Mammary epithelial cell (primary cell): ENCODE results near the gene ALKBH2.

ENCODE experiments used
- EZH2 ChIP-seq: IDR thresholded peaks from 2 replicates; pipeline ENCODE4 v1.6.1; 2012; ENCODE audit warnings: low read length, inconsistent platforms, borderline replicate concordance
- TF ChIP-seq, protein P1 (sequence below), 2 donors: IDR thresholded peaks in 1 of 2; conservative IDR thresholded peaks in 1 of 2; 2 replicates each; pipeline ENCODE4 v1.5.1; 2011 to 2012; ENCODE audit warnings: inconsistent platforms in 2 of 2, low read length in 2 of 2, mild to moderate bottlenecking in 2 of 2, control low read depth in 1 of 2, low read depth in 1 of 2; ENCODE audit not compliant: insufficient read depth in 1 of 2; ENCODE audit errors: extremely low read depth in 1 of 2

DNA sequence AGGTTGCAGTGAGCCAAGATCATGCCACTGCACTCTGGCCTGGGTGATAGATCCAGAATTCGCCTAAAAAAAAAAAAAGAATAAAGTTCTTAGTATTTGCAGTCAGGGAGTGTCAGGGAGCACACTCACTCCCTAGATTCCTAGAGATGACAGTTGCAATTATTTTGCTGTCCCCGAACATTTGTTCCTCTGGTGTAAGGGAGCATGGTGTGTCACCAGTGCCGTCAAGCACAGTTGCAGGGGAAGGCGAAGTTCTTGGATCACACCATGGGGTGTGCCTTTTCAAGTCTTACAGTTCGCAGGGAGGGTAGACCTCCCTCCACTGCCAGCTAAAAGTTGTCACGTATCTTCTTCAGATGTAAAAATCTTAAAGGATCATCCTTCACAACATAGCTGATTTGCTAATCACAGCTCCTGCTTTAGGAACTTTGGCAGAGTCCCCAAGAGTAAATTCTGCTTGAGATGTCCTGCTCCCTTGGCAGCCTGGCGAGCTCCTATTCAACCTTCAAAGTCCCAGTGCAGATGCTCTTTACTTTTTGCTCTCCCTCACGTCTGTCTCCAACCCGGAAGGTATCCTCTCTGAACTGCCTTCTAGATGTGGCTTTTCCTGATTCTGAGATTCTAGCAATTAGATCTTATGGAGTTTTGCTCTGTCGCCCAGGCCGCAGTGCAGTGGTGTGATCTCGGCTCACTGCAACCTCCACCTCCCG is 34.4 kb upstream of the ALKBH2 start:
- TF ChIP-seq, protein P1, sequence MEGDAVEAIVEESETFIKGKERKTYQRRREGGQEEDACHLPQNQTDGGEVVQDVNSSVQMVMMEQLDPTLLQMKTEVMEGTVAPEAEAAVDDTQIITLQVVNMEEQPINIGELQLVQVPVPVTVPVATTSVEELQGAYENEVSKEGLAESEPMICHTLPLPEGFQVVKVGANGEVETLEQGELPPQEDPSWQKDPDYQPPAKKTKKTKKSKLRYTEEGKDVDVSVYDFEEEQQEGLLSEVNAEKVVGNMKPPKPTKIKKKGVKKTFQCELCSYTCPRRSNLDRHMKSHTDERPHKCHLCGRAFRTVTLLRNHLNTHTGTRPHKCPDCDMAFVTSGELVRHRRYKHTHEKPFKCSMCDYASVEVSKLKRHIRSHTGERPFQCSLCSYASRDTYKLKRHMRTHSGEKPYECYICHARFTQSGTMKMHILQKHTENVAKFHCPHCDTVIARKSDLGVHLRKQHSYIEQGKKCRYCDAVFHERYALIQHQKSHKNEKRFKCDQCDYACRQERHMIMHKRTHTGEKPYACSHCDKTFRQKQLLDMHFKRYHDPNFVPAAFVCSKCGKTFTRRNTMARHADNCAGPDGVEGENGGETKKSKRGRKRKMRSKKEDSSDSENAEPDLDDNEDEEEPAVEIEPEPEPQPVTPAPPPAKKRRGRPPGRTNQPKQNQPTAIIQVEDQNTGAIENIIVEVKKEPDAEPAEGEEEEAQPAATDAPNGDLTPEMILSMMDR (conservative IDR thresholded peaks at IDR 0.05 in 1 of 2, IDR thresholded peaks at IDR 0.05 in 1 of 2; ENCODE audit: extremely low read depth in 1 of 2, insufficient read depth in 1 of 2, low read depth in 1 of 2, low read length in 2 of 2) = no peak
- TF ChIP-seq EZH2 = no peak
